ENCODE measurements around the gene C20orf202.

C20orf202 gene

DNA sequence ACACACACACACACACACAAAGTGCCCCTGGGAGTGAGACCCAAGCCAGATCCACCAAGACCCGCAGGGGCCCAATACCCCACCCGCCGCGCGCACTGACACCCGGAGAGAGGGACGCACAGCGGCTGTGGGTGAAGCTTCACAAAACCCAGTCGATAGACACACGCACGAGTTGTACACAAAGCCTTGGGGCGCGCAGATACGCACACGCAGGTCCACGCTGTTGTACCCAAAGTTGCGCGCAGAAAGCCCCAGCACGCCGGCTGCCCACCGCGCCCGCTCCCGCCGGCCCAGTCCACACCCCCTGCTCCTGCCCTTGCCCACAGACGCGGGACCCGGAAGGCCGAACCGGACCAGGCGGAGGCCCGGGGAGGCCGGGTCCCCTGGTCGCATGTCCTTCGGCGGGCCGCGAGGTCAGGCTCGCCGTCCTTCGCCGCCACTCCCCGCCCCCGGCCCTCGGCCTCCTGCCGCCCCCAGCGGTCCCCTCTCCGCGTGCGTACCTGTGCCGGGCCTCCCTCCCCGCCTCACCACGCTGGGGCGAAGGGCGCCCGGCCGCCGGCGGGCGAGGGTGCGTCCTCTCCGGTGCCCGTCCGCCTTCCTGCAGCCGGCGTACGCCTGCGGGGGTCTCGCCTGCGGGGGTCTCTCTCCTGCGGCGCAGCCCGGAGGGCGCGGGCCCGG, 18.5 kb upstream of the C20orf202 start, which contains the start of gene TMEM74B:
Gene TMEM74B, minus strand, starts transcription at position 344 of the 678 bp plus-strand sequence. CDS start 1,180 bp downstream, outside the sequence.
- DNase-seq (ENCODE audit: low read depth, low spot score), result no peak

DNA sequence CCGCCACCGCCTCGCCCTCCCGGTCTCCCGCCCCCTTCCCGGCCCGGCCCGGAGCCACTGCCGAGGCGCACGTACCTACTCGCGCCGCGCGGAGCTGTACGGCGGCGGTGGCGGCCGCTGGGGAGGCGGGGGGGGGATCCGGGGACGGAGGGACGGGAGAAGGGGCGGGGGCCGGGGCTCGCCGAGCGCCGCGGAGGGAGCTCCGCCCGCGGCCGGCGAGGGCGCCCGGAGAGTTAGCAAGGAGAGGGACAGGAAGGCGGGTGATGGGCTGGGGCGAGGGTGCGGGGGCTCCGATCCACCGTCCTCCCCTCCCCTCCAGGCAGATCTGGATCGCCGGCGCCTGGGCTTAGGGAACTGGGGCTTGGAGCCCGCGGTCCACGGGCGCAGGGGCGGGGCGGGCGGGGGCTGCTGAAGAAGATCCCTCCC, 17.9 kb upstream of the C20orf202 start:
- no peak for DNase-seq (ENCODE audit: low read depth, low spot score)

- DNase-seq (ENCODE audit: low read depth, low spot score), result no peak
These were observed 17.4 kb upstream of the C20orf202 start for GRCh38 chr20:1185790-1186334.

GRCh38 chr20:1186367-1186991, 16.8 kb upstream of the C20orf202 start:
- DNase-seq (ENCODE audit: low read depth, low spot score), result no peak

GRCh38 chr20:1187605-1188171, 15.6 kb upstream of the C20orf202 start:
- no peak for DNase-seq (ENCODE audit: low read depth, low spot score)

DNA sequence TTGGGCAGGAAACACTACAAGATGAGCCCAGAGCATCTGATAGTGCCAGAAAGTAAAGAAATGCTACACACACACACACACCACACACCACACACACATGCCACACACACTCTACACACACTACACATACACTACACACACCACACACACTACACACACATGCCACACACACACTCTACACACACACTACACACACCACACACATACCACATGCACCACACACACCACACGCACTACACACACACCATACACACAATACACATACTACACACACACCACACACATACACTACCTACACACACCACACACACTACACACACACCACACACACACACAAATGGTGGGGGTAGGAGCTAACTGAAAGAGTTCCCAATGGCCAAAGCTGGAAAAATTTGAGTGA, 14.9 kb upstream of the C20orf202 start:
- no peak for DNase-seq (ENCODE audit: low read depth, low spot score)

- no peak for DNase-seq (ENCODE audit: low read depth, low spot score)
These were observed 13.4 kb upstream of the C20orf202 start for GRCh38 chr20:1189827-1190226.

DNA sequence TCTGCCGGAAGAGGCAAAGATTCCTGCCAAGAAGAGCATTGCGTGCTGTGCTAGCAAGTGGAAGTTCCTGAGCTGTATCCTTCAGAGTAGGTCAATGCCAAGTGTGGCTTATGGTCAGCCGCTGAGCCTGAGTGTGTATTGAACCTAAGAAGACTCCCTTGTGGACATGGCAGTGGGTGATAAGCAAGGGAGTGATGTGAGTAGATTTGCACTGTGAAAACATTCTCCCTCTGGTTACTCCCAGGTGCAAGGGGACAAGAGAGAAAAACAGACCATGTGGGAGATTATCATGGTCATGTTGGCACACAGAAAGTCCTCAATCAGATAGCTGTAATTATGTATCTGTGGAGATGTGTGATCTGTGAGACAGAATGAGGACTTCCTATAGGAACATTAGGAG, 12.4 kb upstream of the C20orf202 start:
- no peak for DNase-seq (ENCODE audit: low read depth, low spot score)

- no peak for DNase-seq (ENCODE audit: low read depth, low spot score)
These were observed 12.0 kb upstream of the C20orf202 start for GRCh38 chr20:1191299-1191698.

DNA sequence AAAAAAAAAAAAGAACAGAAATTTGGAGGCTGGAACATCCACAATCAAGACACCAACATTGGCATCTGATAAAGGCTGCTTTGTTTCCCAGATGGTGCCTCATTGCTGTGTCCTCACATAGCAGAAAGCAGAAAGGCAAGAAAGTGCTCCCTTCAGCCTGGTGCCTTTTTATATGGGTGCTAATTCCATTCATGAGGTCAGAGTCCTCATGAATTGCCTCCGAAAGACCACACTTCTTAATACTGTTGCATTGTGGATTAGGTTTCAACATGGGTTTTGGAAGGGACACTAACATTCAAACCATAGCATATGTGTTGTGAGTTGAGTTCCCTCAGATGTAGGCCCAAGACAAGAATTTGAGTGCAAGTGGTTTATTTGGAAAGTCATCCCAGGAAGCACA, 8.0 kb upstream of the C20orf202 start:
- no peak for DNase-seq (ENCODE audit: low read depth, low spot score)

- DNase-seq (ENCODE audit: low read depth, low spot score), result no peak
These were observed 6.6 kb upstream of the C20orf202 start for GRCh38 chr20:1196634-1197033.

DNA sequence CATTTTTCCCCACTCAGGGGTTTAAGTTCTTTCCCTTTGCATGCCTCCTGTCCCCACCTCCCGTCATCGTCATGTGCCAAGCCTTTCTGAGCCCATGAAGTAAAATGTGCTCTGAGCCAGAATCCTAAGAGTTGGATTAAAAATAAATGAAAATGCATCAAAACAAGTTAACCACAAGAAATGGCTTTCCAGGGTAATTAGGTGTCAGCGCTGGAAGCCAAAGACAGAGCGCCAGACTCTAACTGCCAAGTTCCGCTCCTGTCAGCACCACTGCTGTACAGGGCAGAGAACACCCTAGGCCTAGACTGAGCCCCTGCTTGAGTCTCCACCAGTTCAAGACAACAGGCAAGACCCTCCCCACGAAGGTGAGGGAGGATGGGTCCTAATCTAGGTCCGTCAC, 5.5 kb upstream of the C20orf202 start:
- DNase-seq (ENCODE audit: low read depth, low spot score), result no peak

DNA sequence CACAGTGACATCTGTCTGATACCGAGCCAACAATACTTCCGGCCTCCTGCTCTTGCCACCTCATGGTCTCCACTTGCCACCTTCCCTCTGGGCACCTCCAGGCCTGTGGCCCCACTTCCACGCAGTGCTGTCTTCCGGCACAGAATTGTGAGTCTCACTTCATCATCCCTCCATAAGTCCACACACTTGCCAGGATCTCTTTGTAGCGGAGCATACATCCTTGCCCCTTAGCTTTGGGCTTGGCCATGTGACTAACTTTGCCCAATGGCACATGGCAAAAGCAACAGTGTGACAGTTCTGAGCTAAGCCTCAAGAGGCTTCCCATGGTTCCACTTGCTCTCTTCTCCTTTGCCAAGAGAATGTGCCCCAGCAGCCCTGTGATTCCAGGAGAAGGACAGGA, 4.5 kb upstream of the C20orf202 start:
- DNase-seq (ENCODE audit: low read depth, low spot score), result no peak

DNA sequence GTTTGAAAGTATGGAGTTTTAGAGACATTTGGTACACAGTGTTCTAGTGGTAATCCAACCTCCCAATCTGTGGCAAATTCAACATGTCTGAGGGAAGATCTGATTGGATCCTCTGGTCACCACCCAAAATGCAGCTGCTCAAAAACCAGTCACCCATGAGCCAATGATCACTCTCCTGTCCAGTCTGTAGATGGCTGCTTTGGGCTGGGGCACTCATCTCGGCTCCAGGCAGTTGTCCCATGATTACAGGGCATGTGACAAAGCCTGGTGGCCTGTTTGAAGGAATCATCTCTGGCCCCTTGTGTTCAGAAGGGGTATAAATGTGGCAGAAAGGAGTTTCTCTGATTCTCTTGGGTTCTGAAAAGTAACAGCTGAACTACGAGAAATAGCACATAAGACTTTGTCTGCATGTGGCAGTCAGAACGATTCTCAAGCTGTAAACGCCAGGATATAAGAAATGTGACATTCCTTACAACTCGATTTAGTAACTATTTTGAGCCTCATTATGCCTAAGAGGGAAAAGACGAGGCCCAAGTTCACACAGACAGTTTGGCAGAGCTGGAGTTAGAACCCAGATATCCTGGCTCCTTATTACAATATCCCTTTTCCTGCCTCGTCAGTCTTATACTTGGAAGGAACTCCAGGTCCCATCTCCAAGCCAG, 3.9 kb upstream of the C20orf202 start:
- no peak for DNase-seq (ENCODE audit: low read depth, low spot score)

DNA sequence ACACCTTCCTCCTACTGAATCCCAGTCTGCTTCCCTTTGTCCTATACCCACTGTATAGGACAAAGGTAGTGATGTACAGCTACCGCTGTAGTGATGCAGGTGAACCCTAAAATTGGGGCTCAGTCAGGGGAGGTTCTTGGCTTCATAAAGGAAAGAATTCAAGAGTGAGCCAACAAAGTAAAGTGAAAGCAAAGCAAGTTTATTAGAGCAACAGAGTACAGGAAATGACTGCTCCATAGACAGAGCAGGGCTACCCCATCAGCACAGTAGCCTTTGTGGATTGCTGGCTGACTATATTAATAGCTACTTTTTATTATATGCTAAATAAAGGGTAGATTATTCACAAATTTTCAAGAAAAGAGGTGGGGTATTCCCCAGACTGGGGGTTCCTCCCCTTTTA, 3.3 kb upstream of the C20orf202 start:
- no peak for DNase-seq (ENCODE audit: low read depth, low spot score)

DNA sequence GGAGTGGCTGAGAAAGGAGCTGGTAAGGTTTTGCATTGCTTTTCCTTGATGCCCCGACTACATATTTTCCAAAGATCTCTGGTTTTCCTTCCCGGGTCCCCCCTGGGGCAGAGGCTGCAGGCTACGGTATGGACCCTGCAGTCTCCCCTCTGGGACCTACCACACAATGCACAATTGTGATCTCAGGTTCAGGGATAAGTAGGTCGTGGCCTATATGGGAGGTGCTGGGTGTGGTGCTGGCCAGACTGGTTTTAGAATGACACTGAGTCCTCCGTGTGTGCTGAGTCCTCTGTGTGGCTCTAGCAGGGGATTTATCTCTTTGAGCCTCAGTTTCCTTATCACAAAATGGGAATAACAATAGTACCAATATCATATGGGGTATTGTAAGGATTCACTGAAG, 376 bp downstream of the C20orf202 start:
- DNase-seq (ENCODE audit: low read depth, low spot score), result no peak

DNA sequence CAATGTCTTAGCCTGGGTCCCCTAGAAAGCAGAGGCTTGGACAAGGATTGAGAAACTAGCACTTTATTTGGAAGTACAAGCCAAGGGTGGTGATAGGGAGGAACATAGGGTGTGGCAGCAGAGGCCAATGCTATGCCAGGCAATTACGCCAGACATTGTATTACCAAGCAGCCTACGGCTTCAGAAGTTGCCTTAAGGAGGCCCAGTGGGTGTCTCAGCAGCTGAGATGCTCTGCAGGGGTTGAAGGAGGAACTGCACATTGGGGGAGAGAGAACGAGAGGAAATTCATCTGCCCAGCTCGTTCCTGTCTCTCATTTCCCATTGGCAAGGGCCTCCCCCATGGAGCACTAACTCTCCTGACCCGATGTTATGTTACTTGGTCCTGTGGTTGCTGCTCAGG, 859 bp downstream of the C20orf202 start:
- no peak for DNase-seq (ENCODE audit: low read depth, low spot score)

GRCh38 chr20:1204576-1204975, 1.3 kb downstream of the C20orf202 start:
- no peak for DNase-seq (ENCODE audit: low read depth, low spot score)

GRCh38 chr20:1205802-1206201, 2.5 kb downstream of the C20orf202 start:
- no peak for DNase-seq (ENCODE audit: low read depth, low spot score)

DNA sequence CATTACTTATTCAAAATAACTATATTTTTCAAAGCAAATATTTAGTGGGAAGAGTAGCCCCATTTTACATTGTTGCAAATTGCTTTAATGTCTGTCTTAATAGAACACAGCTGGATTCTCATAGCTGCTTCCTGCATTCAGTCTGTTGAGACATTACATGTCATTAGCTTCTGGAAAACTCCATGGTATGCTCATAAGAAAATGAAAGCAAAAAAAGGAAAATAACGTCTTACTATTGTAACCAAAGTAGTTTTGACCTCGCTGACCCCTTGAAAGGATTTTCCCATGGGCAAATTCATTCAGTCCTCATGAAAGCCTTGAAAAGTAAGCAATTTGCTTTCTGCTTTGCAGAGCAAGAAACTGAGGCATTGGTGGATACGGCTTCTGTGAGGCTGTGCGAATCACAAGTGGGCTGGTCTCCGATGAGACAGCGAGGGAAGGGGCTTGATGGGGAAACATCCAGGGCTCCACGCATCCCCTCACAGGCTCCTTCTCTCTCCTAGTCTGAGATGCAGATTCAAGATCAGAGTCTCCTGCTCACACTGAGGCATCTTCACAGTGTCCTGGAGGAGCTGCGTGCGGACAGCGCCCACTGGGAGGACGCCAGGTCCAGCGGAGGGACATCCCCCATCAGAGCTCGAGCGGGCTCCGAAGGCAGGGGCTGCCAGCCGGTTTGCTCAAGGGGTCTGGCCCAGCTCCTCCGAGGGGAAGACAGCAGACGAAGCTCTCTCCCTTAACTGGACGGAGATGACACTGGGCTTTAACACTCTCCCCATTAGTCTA, 3.3 kb downstream of the C20orf202 start:
- no peak for DNase-seq (ENCODE audit: low read depth, low spot score)

DNA sequence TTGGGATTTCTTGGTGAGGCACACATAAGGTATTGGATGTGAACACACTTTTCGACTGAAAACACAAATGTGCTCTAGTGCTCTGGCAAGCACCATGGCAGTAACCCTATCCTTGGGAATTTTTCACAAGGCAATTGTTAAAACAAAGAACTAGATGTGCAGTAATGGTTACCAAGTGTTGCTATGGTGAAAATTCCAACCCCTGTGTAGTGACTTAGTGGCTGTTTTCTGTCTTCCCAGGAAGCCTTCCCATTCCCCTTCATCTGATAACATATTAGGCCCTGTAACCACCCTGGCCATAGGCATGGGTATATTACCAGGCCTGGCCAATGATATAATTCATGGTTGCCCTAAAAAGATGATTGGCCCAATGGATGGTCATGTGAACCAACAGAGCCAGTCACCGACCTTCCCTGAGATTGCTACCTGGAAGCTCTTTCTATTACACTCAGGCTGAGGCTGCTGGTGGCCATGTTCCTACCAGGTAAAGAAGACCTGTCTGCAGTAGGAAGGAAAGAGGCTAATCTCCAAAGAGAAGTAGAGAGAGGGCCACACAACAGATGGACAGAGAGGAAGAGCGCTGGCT, 4.1 kb downstream of the C20orf202 start:
- no peak for DNase-seq (ENCODE audit: low read depth, low spot score)
